WTC11 (cell line): ENCODE measurements around the gene CTNNA3.

Source experiments
- AR ChIP-seq: fragments of 250-450 bp; sonication (Bioruptor Pico); IDR thresholded peaks from 2 replicates; pipeline ENCODE4 v1.9.0; 2021; ENCODE audit warnings: mild to moderate bottlenecking
- CREB1 ChIP-seq: sonication (generic); formaldehyde crosslinking; IDR thresholded peaks from 2 replicates; pipeline ENCODE4 v1.8.0; 2023; ENCODE audit warnings: mild to moderate bottlenecking, missing genetic modification reagents
- CTCF ChIP-seq: fragments of 200-600 bp; IDR thresholded peaks from 2 replicates; pipeline ENCODE4 v1.8.0; 2022; ENCODE audit warnings: antibody characterized with exemption
- ELF4 ChIP-seq: sonication (generic); formaldehyde crosslinking; IDR thresholded peaks from 2 replicates; pipeline ENCODE4 v1.8.1; 2022; ENCODE audit warnings: low read depth, mild to moderate bottlenecking, moderate library complexity, missing genetic modification reagents
- JUN ChIP-seq: sonication (generic); formaldehyde crosslinking; IDR thresholded peaks from 2 replicates; pipeline ENCODE4 v1.8.0; 2023; ENCODE audit warnings: mild to moderate bottlenecking, missing genetic modification reagents
- MYBL2 ChIP-seq: sonication (generic); formaldehyde crosslinking; IDR thresholded peaks from 2 replicates; pipeline ENCODE4 v1.8.1; 2023; ENCODE audit warnings: mild to moderate bottlenecking, moderate library complexity, missing genetic modification reagents
- NR3C1 ChIP-seq: sonication (generic); formaldehyde crosslinking; conservative IDR thresholded peaks from 2 replicates; pipeline ENCODE4 v1.8.1; 2023; ENCODE audit warnings: low read depth, mild to moderate bottlenecking, missing genetic modification reagents
- SP1 ChIP-seq: sonication (generic); formaldehyde crosslinking; conservative IDR thresholded peaks from 2 replicates; pipeline ENCODE4 v1.8.1; 2022; ENCODE audit warnings: missing genetic modification reagents
- ZBTB43 ChIP-seq: sonication (generic); formaldehyde crosslinking; IDR thresholded peaks from 2 replicates; pipeline ENCODE4 v1.8.1; 2023; ENCODE audit warnings: mild to moderate bottlenecking, missing genetic modification reagents

- no peak for TF ChIP-seq NR3C1 (CRISPR knock-in tag)
- TF ChIP-seq CTCF = no peak
- TF ChIP-seq ELF4 (CRISPR knock-in tag) = no peak
- TF ChIP-seq SP1 (CRISPR knock-in tag) = no peak
- TF ChIP-seq ZBTB43 (CRISPR knock-in tag) = no peak
- TF ChIP-seq JUN (CRISPR knock-in tag) = no peak
- TF ChIP-seq CREB1 (CRISPR knock-in tag) = no peak
- TF ChIP-seq MYBL2 (CRISPR knock-in tag) = no peak
- no peak for TF ChIP-seq AR (CRISPR knock-in tag)
Observed at GRCh38 chr10:66880292-66880691, 815.7 kb downstream of the CTNNA3 start.
